ENCODE measurements around the gene USP40.

Gene USP40

GRCh38 chr2:233473386-233473791, 93.2 kb downstream of the USP40 start:
- no peak for DNase-seq (ENCODE audit: low read depth)

GRCh38 chr2:233471291-233472035, 95.1 kb downstream of the USP40 start:
- DNase-seq (ENCODE audit: low read depth), result no peak

- DNase-seq (ENCODE audit: low read depth), result no peak
These were observed 95.7 kb downstream of the USP40 start for GRCh38 chr2:233470839-233471238.

GRCh38 chr2:233470011-233470687, 96.4 kb downstream of the USP40 start:
- DNase-seq (ENCODE audit: low read depth), result no peak

- no peak for DNase-seq (ENCODE audit: low read depth)
These were observed 97.1 kb downstream of the USP40 start for GRCh38 chr2:233469261-233470010.

GRCh38 chr2:233468741-233469110, 97.9 kb downstream of the USP40 start:
- no peak for DNase-seq (ENCODE audit: low read depth)

GRCh38 chr2:233468047-233468740, 98.4 kb downstream of the USP40 start:
- no peak for DNase-seq (ENCODE audit: low read depth)

GRCh38 chr2:233466991-233467603, 99.5 kb downstream of the USP40 start:
- no peak for DNase-seq (ENCODE audit: low read depth)

- DNase-seq (ENCODE audit: low read depth), result no peak
These were observed 101.9 kb downstream of the USP40 start for GRCh38 chr2:233464531-233465240.

- DNase-seq (ENCODE audit: low read depth), result no peak
These were observed 102.5 kb downstream of the USP40 start for GRCh38 chr2:233464056-233464455.

- DNase-seq (ENCODE audit: low read depth), result no peak
These were observed 103.0 kb downstream of the USP40 start for GRCh38 chr2:233463586-233463985.

GRCh38 chr2:233462826-233463470, 103.6 kb downstream of the USP40 start:
- no peak for DNase-seq (ENCODE audit: low read depth)

- no peak for DNase-seq (ENCODE audit: low read depth)
These were observed 104.3 kb downstream of the USP40 start for GRCh38 chr2:233462202-233462785.

GRCh38 chr2:233461481-233461891, 105.1 kb downstream of the USP40 start:
- no peak for DNase-seq (ENCODE audit: low read depth)

GRCh38 chr2:233460726-233461441, 105.7 kb downstream of the USP40 start:
- no peak for DNase-seq (ENCODE audit: low read depth)

GRCh38 chr2:233459426-233459825, 107.2 kb downstream of the USP40 start:
- DNase-seq (ENCODE audit: low read depth), result no peak

GRCh38 chr2:233458826-233459225, 107.8 kb downstream of the USP40 start:
- no peak for DNase-seq (ENCODE audit: low read depth)

- DNase-seq (ENCODE audit: low read depth), result no peak
These were observed 108.5 kb downstream of the USP40 start for GRCh38 chr2:233458031-233458610.

GRCh38 chr2:233457356-233457755, 109.2 kb downstream of the USP40 start:
- no peak for DNase-seq (ENCODE audit: low read depth)
